ENCODE results near the gene GIPC2.
"Not testable (repeated sequence)": the region's sequence is repeated elsewhere in the genome, so short reads cannot be mapped to it uniquely, and the experiment has no call there.

Gene GIPC2

DNA sequence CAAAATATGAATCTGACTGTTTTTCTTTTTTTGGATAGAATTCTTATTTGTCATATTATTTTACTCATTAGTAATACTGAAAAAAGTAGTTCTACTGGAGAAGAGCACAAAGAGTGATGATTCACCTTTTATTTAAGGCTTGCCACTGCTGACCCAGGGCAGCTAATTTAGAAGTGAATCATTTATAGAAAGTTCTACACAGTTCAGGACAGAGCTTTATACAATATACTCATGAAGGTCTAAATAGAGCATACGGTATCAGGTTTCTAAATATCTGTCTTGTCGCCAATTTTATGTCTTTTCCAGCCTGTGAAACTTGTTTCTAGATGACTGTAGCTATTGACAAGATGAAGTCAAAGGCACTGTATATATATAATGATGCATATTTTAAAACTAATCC, 25.0 kb downstream of the GIPC2 start:
- DNase-seq, result peak; percentile 61

DNA sequence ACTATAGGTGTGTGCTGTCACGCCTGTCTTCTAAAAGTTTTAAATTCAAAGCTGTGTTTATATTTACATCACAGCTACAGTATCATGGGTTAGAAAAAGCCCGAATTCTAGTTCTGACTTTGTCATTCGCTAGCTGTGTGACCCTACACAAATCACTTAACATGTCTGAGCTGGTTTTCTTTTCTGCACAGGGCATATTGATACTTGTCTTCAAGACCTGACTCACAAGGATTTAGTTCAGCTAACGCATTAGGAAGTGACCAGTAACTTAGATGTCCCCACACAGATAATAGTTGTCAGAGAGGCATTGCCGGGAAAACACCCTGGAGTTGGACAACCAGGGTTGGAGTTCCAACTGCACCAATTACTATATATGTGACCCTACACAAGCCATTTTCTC, 25.9 kb downstream of the GIPC2 start:
- DNase-seq, result no peak

DNA sequence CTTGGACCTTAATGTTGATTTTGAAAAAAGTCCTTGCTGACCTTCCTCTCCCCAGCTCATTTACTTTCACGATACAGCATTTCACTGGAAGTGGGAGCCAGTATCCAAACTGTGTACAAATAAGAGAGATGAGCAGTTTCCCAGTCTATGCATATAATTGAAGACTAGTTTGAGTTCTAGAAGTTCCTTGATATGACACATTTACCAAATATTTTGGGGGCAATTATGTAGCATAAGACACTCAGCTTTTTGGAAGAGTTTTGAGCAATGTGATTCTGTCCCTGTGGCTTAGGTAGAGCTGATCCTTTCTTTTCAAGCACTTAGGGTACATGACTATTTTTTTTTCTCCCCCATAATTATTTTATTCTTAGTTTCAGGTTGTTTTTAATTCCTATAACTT, 26.4 kb downstream of the GIPC2 start:
- no peak for DNase-seq

DNA sequence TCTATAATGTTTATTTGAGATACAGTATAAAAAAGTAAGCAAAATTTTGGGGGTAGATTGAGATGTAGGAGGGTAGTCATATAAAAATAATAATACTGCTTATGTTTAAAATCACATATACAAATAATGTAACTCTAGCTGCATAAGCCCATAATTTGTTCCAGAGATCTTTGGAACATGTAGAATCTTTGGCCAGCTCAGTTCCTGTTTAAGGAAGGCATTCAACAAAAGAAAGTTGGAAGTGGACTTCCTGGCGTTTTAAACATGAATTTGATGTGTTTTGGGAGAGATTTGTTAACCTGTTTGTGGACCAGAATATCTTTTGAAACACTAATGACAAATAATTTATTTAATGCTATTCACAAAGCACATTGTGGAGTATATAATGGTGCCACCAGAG, 27.7 kb downstream of the GIPC2 start:
- no peak for DNase-seq

DNA sequence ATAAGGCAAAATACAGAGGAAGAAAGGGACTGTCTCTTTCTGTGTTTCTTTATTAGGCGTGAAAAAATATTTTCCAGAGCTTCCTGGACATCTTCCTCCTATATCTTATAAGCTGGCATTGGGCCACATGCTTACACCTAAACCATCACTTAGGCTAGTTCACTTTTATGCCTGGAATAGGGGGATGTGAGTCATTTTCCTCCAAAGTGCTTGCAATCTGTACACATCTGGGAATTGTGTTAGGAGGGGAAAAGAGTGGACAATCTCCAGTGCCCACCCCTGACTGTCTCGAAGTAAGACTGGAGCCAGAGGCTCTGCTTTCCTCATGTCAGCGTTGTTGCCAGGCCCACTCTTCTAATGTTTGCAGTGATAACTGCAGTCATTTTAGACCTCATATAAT, 29.9 kb downstream of the GIPC2 start:
- no peak for DNase-seq

DNA sequence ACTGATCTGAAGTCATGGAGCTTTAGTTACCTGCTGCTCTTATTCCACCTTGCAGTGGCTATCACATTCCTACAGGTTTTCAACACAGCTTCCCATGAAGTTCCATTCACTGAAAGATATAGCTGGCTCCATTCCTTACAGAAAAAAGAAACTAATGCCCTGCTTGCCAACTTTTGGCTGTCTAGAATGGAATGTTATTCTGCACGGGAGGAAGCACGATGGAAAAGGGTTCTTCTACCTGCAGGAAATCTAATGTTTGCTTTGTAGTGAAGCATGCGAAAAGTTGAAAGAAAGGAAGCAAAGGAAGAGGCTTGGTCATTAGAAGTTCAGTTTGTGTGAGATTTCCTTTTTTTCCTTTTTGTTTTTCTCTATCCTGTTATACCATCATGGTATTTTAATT, 32.6 kb downstream of the GIPC2 start:
- DNase-seq, result peak; percentile 48

DNA sequence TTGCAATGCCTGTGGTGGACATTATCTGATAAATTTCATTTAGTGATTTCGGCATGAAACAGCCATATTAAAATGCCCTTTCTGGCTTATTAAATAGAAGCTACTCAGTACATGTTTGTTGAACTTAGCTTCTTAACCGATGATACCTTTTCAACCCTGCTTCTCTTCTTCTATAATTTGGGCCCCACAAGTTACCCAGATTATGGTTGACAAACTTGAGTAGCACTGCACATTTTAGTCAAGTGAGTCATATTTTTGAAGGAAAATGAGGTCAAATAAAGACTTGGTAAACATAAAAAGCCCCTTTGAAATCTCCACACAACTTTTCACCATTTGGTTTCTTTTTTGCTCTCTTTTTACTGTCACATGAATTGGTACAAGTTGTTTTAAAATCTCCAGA, 33.8 kb downstream of the GIPC2 start:
- no peak for DNase-seq

DNA sequence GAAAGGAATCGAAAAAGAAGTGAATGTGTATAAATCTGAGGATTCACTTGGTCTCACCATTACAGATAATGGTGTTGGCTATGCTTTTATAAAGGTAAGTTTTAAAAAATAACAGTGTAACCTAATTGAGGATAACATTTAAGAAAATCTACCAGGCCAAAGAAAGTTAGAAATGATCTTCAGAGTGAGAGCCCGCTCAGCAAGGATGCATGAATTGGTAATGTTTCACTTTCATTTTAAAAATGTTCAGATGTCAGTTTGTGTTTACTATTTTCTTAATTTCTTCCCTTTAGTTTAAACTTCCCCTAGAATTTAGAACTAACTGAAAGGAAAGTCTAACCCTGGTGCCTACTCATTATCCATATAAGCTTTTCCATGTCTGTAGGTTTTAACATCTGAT, 35.0 kb downstream of the GIPC2 start:
- DNase-seq, result no peak

DNA sequence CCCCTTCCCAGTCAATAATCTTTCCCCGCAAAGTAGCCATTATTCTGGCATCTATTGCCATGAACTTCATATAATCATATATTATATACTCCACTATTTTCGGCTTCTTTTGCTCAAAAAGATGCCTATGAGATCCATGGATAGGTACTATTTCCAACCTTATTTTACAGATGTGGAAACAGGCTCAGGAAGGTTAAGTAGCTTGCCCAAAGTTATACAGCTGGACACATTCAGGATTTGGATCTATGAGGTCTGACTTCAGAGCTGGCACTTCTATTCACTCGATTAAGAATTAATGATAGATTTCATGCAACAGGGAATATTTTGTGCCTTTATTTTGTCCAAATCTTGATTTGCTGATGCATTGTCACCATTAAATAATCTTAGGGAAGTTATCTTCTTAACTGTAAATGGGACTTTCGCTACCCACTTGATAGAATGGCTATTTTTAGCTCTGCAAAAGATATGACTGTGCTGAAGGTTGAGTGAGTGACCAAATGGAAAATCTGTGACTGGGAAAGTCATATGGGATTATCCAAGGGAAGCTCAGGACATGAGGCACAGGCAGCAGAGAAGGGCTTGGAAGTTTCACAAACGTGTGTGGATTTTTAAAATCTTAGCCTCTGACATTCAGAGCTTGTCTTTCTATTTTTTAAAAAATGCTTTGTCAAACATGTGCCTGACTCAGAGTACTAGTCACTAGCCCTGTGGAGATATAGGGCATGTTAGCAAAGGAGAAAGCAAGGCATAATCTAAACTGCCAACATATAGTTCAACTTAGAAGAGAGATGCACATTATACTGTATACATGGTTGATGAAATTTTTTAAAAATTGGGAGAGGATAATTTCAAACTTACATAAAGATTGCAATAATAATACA, 36.5 kb downstream of the GIPC2 start:
- DNase-seq, result no peak

DNA sequence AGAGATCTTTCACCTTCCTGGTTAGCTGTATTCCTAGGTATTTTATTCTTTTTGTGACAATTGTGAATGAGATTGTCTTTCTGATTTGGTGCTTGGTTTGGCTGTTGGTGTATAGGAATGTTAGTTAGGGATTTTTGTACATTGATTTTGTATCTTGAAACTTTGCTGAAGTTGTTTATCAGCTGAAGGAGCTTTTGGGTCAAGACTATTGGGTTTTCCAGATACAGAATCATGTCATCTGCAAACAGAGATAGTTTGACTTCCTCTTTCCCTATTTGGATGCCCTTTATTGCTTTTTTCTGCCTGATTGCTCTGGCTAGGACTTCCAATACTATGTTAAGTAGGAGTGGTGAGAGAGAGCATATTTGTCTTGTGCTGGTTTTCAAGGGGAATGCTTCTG, 38.9 kb downstream of the GIPC2 start:
- DNase-seq, result not testable (repeated sequence)

DNA sequence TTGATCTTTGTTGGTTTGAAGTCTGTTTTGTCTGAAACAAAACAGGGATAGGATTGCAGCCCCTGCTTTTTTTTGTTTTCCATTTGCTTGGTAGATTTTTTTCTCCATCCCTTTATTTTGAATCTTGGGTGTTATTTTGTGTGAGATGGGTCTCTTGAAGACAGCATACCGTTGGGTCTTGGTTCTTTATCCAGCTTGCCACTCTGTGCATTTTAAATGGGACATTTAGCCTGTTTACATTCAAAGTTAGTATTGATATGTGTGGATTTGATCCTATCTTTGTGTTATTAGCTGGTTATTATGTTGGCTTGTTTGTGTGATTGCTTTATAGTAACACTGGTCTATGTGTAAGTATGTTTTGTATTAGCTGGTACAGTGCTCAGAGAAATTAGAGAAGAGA, 40.9 kb downstream of the GIPC2 start:
- no peak for DNase-seq

DNA sequence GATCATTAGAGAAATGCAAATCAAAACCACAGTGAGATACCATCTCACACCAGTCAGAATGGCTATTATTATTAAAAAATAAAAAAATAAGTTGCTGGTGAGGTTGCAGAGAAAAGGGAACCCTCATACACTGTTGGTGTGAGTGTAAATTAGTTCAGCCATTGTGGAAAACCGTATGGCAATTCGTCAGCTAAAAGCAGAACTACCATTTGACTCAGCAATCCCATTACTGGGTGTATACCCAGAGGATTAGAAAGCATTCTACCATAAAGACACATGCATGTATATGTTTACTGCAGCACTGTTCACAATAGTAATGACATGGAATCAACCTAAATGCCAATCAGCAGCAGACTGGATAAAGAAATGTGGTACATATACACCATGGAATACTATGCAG, 42.2 kb downstream of the GIPC2 start:
- DNase-seq, result no peak

DNA sequence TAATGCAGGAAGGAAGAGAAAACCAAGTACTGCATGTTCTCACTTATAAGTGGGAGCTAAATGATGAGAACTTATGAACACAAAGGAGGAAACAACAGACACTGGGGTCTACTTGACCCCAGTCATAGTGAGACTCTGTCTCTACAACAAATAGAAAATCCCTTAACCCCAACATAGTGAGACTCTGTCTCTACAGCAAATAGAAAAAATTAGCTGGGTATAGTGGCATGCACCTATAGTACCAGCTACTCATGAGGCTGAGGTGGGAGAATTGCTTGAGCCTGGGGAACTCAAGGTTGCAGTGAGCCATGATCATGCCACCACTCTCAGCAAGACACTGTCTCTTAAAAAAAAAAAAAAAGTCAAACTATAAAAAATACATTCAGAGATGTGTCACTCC, 42.7 kb downstream of the GIPC2 start:
- no peak for DNase-seq

DNA sequence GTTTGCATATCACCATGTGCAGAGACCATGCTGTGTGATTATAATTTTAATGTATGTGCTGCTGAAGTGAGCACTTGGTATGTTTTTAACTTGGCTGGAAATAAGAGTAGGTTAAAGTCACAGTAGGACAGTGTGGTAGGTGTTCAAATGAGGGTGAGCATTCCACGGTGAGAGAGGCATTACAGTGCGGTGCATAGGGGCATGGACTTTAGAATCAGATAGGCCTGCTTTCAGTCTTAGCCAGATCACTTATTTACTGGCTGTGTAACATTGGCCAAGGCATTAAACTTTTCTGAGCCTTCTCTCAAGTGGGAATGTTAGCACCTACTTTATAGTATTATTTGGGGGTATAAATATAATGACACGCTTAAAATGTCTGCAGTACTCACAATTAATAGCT, 43.2 kb downstream of the GIPC2 start:
- DNase-seq, result no peak

DNA sequence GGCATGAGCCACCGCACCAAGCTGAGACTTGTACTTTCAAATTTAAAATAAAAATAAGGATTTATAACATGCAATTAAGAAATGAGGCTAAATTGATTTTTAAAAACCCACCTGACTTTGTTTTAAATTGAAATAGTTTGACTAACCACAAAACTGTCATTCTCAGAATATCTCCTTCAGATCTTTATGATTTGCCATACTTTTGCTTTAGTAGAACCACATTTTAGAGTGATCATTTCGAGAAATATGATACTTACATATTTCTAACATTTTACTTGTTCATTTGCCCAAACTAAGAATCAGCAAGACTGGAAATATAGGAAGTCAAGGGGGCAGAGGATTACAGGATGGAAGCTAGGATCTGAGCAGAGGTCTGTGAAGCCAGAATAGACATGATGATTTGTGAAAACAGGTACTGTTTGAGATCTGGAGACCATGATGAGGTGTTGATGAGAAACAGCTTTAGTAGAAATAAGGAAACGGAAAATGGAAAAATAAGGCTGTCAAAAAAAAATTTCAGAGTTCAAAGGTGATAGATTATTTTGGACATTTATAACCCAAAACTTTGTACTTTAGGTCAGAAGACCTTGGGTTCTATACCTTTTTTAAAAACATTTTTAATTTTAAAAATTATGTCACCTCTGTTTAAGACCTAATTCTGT, 44.8 kb downstream of the GIPC2 start:
- DNase-seq, result no peak

DNA sequence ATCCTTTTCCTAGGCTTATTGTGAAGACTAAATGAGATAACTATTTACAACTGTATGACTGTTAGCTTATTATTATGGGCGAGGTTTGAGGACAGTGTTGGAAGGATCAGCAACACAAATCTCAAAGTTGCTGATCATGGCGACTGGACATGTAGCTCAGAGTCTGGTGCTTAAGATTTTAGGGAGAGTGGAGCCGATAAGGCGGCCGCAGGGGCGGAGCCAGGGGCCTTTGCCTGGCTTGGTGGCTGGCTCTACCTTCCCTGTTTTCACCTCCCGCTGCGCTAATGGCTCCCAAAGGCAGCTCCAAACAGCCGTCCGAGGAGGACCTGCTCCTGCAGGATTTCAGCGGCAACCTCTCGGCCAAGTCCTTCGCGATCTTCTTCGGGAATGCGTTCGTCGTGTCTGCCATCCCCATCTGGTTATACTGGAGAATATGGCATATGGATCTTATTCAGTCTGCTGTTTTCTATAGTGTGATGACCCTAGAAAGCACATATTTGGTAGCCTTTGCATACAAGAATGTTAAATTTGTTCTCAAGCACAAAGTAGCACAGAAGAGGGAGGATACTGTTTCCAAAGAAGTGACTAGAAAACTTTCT, 45.5 kb downstream of the GIPC2 start:
- no peak for DNase-seq

DNA sequence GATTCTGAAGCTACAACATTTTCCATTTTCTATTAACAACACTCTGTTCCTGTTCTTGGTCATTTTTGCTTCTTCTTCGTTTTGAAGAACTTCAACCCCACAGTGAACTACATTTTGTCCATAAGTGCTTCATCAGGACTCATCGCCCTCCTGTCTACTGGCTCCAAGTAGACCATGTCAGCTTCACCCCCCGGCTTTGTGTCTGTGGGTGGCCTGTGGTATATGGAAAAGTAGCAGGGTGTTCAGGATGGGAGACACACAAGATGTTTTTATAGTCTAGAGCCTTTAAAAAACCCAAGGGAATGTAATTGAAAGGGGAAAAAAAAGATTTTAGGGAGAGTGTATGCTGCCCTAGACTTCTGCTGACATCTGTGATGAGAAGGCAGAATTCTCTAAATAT, 46.1 kb downstream of the GIPC2 start:
- DNase-seq, result no peak

DNA sequence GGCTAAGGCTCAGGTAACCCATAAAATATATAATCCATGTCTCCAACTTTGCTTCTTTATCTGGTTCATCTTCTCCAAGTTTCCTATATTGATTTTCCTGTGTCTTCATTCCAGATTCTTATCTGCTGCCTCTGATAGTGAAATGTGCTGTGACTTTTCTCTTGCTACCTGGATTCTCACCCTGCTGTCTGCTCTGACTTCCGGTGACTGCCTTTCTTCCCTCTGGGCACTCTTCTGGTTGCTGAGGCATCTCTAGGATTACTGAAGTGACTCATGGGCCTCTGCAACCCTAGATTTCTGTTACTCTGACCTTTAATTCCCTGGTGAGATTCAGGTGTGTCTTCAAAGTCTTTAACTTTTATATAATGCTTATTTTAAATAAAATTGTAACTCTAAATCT, 46.9 kb downstream of the GIPC2 start:
- peak; percentile 72 for DNase-seq

DNA sequence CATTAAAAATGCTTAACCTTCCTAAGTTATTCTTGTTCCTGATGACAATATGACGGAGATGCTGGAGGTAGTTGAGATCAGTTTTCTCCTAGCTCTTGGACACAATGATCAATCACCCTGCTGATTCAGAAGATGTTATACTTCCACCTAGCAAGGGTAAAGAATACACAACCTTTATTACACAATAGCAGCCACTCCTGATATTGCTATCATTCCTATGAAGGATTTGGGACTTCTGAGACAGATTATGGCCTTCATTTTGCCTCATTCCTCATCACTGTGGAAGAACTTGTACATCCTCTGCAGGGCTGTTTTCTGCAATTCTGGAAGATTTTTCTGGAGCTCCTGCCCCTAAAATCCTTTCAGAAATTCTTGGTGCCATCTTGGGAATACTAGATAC, 47.8 kb downstream of the GIPC2 start:
- DNase-seq, result no peak

DNA sequence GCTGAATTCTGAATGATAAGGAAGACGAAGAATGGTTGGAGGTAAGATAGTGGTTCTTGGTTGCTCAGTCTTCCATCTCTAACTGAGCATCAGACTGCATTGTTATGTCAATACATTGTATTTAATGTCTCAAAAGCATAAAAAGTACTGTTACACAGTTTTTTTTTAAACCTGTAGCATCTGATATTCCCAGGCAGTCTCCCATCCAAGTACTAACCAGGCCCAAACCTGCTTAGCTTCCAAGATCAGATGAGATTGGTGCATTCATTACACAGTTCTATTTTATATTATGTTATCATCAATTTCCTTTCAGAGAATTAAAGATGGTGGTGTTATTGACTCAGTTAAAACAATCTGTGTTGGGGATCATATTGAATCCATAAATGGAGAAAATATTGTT, 48.9 kb downstream of the GIPC2 start:
- no peak for DNase-seq

DNA sequence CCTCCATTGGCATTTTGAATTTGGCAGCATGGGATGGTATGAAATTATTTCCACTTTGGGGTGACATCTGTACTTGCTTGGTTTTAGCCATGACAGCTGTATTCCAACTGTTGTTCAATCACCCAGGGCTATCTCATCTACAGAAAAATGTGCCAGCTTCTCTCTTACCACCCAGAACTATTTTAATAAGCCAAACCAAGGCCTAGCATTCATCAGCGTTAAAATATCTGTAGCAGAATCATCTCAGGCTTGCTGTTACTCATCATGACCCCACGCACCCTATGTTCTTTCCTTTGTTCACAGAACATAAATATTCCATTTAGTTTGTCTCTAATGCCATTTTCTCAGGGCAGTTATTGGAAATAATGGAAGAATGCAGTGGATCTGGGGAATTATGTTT, 49.8 kb downstream of the GIPC2 start:
- peak; percentile 83 for DNase-seq

DNA sequence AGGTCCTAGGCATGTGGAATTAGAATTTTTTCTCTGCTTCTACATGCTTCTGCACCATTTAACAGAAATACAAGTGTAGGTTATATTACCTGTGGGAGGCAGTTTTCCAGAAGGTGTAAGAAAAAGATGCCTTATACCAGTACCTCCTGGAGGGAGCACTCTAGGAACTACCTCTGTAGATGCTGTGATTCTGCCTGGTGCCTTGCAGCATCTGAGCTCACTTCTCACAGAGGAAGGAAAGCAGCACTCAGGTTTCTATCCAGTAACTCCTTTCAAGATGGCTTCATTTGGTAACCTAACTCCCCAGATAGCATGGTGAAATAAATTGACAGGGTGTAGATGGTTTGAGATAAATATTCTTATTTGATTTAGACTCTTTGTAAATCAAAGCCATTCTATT, 50.3 kb downstream of the GIPC2 start:
- DNase-seq, result peak; percentile 18

DNA sequence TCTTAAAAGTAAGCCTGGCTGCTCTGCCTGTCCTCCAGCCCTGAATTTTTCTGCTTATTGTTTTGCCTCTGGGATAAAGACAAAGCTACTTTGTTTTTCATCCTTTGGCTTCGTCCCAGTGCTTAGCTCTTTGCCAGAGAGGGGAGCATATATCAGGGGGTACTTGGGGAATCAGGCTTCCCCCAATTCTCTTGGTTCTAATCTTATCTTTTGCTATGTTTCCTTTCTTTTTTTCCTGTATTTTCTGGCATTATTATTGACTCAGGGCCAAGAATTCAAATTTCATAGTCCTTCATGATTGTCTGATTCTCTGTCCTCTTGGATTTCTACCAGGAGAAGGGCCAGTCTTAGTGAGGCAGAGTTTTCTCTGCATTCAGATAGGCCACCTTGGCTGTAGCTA, 51.2 kb downstream of the GIPC2 start:
- no peak for DNase-seq

DNA sequence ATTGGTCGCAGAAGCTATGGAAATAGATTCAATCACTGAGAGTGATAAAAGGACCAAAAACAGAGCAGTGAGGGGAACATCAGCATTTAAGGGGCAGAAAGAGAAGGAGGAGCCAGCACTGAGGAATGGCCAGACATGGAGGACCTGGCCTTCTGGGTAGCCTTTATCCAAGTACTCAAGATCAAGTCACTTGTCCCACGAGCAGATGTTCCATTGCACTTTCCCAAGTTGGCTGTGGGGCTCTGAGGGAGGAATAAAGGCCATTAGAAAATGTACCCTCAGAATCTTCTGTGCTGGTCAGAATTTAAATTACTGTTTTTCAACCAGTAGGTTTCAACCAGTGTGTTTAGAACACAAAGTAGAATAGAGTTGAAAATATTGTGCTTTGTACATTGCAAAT, 55.3 kb downstream of the GIPC2 start:
- no peak for DNase-seq

Measured in NCI-H226 (cell line).